ENCODE results near the gene STARD7. TPM values are rescaled to one million over a fixed set of nuclear protein-coding genes. Genes with fewer than 3 reads are reported as not detected.
A peak's percentile ranks its signal among the peaks of the same experiment; 100 is the strongest.

The STARD7 gene
- total RNA-seq, 1 experiment from 2014 or later = 105 TPM

- H3K36me3 Mint-ChIP-seq (ENCODE audit: insufficient read depth, unreplicated experiment) = peaks cover 4% of the 10 kb centered on the region
- H3K4me1 Mint-ChIP-seq (ENCODE audit: insufficient read depth, unreplicated experiment) = no peaks in the 10 kb centered on the region
- H3K4me3 Mint-ChIP-seq (ENCODE audit: unreplicated experiment) = no peak overlapping the region
- TF ChIP-seq, protein P1, sequence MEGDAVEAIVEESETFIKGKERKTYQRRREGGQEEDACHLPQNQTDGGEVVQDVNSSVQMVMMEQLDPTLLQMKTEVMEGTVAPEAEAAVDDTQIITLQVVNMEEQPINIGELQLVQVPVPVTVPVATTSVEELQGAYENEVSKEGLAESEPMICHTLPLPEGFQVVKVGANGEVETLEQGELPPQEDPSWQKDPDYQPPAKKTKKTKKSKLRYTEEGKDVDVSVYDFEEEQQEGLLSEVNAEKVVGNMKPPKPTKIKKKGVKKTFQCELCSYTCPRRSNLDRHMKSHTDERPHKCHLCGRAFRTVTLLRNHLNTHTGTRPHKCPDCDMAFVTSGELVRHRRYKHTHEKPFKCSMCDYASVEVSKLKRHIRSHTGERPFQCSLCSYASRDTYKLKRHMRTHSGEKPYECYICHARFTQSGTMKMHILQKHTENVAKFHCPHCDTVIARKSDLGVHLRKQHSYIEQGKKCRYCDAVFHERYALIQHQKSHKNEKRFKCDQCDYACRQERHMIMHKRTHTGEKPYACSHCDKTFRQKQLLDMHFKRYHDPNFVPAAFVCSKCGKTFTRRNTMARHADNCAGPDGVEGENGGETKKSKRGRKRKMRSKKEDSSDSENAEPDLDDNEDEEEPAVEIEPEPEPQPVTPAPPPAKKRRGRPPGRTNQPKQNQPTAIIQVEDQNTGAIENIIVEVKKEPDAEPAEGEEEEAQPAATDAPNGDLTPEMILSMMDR (IDR thresholded peaks at IDR 0.05; ENCODE audit: unreplicated experiment) = no peak
- ChIA-PET POLR2A (no interaction called here), CTCF (interaction anchor here (0.6 to 1.3 kb wide), 5 partner anchors 22 to 385 kb away, joined by 3 to 8 read pairs (median 4); no protein-coding TSS in a partner anchor)
- no peak overlapping the region for H3K27ac Mint-ChIP-seq (ENCODE audit: low read depth, unreplicated experiment)
- DNase-seq (ENCODE audit: unreplicated experiment) = no peak
- H3K27me3 Mint-ChIP-seq (ENCODE audit: insufficient read depth, unreplicated experiment) = peaks cover 17% of the 10 kb centered on the region
- no peaks in the 10 kb centered on the region for H3K9me3 Mint-ChIP-seq (ENCODE audit: unreplicated experiment)
- BruUV-seq (replicated peaks) = no TSS peak
- intact Hi-C loops (cut with micrococcal nuclease) = loop anchor here (2.0 to 5.0 kb wide), 2 partner anchors 122 to 368 kb away; partner anchors contain the start of gene NEURL3
These were observed 69.4 kb downstream of the STARD7 start for GRCh38 chr2:96139181-96139758.

GRCh38 chr2:96138179-96139145 lies 70.2 kb downstream of the STARD7 start, which contains the start of gene ASTL:
TSS of gene ASTL (minus strand) at chr2:96138502. CDS start at chr2:96138436, 66 bp downstream.
- peaks cover 4% of the 10 kb centered on the region for H3K36me3 Mint-ChIP-seq (ENCODE audit: insufficient read depth, unreplicated experiment)
- peak; percentile 47 for DNase-seq (ENCODE audit: unreplicated experiment)
- no TSS peak for BruUV-seq (replicated peaks)
- H3K9me3 Mint-ChIP-seq (ENCODE audit: unreplicated experiment) = no peaks in the 10 kb centered on the region
- TF ChIP-seq, protein P1 (IDR thresholded peaks at IDR 0.05; ENCODE audit: unreplicated experiment) = peak; percentile 49
- H3K27ac Mint-ChIP-seq (ENCODE audit: low read depth, unreplicated experiment) = no peak within 1 kb of the TSS
- CTCF ChIA-PET = interaction anchor here (0.6 to 1.3 kb wide), 7 partner anchors 14 to 129 kb away, joined by 3 to 8 read pairs (median 5); no protein-coding TSS in a partner anchor
- H3K4me1 Mint-ChIP-seq (ENCODE audit: insufficient read depth, unreplicated experiment) = no peaks in the 10 kb centered on the region
- POLR2A ChIA-PET = interaction anchor here (1.1 kb wide), 1 partner anchor 21 kb away, joined by 3 read pairs; no protein-coding TSS in a partner anchor
- H3K27me3 Mint-ChIP-seq (ENCODE audit: insufficient read depth, unreplicated experiment) = peaks cover 17% of the 10 kb centered on the region
- no peak within 1 kb of the TSS for H3K4me3 Mint-ChIP-seq (ENCODE audit: unreplicated experiment)
- intact Hi-C loops (cut with micrococcal nuclease) = loop anchor here (1.0 to 5.0 kb wide), 3 partner anchors 36 to 369 kb away; partner anchors contain the start of gene NEURL3

DNA sequence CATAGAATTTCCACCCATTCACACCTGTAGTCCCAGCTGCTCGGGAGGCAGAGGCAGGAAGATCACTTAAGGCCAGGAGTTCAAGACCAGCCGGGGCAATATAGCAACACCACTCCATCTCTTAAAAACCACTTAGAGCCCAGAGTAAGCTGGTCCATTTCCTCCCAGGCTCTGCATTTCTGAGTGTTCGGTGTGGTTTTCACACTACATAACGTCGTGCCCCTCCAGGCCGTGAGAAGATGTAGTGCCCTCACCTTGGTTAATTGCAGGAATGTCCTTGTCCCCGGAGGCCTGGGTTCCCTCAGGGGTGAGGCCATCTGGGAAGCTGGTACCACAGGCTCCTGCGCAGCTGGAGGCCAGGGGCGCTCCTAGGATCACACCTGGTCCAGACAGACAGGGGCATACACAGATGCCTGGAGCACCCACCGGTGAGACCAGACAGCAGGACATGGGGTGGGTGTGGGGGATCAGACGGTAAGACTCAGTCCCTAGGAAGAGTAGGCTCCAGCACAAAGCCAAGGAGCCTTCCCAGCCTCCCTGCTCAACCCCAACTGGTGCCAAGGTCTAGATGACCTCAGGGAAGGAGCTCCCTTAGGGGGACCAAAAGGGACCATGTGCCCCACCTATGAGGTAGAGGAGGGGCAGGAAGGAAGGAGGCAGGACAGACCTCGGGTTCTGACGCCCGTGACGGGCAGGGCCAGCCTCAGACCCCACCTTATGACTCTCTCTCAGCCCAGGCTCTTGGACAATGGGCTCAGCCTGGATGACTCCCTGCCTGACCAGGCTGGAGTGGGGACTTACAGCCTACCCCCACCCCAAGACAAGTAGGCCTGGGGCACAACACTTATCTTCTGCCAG lies 71.1 kb downstream of the STARD7 start:
- CTCF ChIA-PET = interaction anchor here (0.6 to 1.3 kb wide), 8 partner anchors 12 to 167 kb away, joined by 3 to 7 read pairs (median 4); partner anchors contain the start of gene SNRNP200
- Mint-ChIP-seq H3K4me3 (ENCODE audit: unreplicated experiment) (no peak overlapping the region), H3K9me3 (ENCODE audit: unreplicated experiment) (no peaks in the 10 kb centered on the region), H3K4me1 (ENCODE audit: insufficient read depth, unreplicated experiment) (no peaks in the 10 kb centered on the region), H3K36me3 (ENCODE audit: insufficient read depth, unreplicated experiment) (no peaks in the 10 kb centered on the region), H3K27ac (ENCODE audit: low read depth, unreplicated experiment) (no peak overlapping the region), H3K27me3 (ENCODE audit: insufficient read depth, unreplicated experiment) (peaks cover 17% of the 10 kb centered on the region)
- TF ChIP-seq, protein P1 (IDR thresholded peaks at IDR 0.05; ENCODE audit: unreplicated experiment) = no peak
- DNase-seq (ENCODE audit: unreplicated experiment) = no peak
- POLR2A ChIA-PET = interaction anchor here (1.1 kb wide), 2 partner anchors 22 to 37 kb away, joined by 3 read pairs; no protein-coding TSS in a partner anchor
- BruUV-seq (replicated peaks) = no TSS peak
- intact Hi-C loops (cut with micrococcal nuclease) = loop anchor here (1.0 to 5.0 kb wide), 3 partner anchors 37 to 370 kb away; partner anchors contain the start of gene NEURL3
